Adrenal gland (tissue), 12 donors: ENCODE results near the gene MATR3. TPM values are rescaled to one million over a fixed set of nuclear protein-coding genes. Genes with fewer than 3 reads are reported as not detected.

Source experiments
- DNase-seq, 7 donors: peaks; one replicate each; pipeline ENCODE4 v3.0.0-alpha.2; 2019 to 2020
- H3K27ac ChIP-seq, 5 donors: fragments of 200-600 bp; sonication (generic) in 4 of 5; 1 replicate in 3 of 5; 2 replicates in 2 of 5; pipeline versions ENCODE4 v1.5.1 to v1.8.0; 2016 to 2020; ENCODE audit warnings: mild to moderate bottlenecking in 1 of 5
- H3K27me3 ChIP-seq: fragments of 200-600 bp; 2 replicates; pipeline ENCODE4 v1.8.0; 2021
- H3K36me3 ChIP-seq, 2 donors: fragments of 200-600 bp; replicated peaks in 1 of 2; 1 replicate in 1 of 2; 2 replicates in 1 of 2; pipeline versions ENCODE4 v1.5.1 to v1.8.0; 2018 to 2022
- H3K4me1 ChIP-seq, 2 donors: fragments of 200-600 bp; replicated peaks in 1 of 2; 1 replicate in 1 of 2; 2 replicates in 1 of 2; pipeline versions ENCODE4 v1.5.1 to v1.8.0; 2018 to 2021
- H3K4me3 ChIP-seq, 4 donors: fragments of 200-600 bp; sonication (generic) in 3 of 4; one replicate each; pipeline ENCODE4 v1.5.1; 2016 to 2018
- H3K9me3 ChIP-seq, 3 donors: fragments of 200-600 bp; sonication (generic) in 1 of 3; replicated peaks in 1 of 3; 1 replicate in 2 of 3; 2 replicates in 1 of 3; pipeline versions ENCODE4 v1.5.1 to v1.8.0; 2016 to 2021
- CTCF ChIP-seq, 6 experiments: fragments of 450-650 bp in 4 of 6; fragments of 200-600 bp in 2 of 6; sonication (generic) in 1 of 6; IDR thresholded peaks; 1 replicate in 5 of 6; 2 replicates in 1 of 6; pipeline versions ENCODE4 v1.5.1 to v1.8.0; 2016 to 2021; ENCODE audit warnings: antibody characterized with exemption in 6 of 6, mild to moderate bottlenecking in 2 of 6, moderate library complexity in 1 of 6
- POLR2A ChIP-seq, 2 donors: fragments of 450-650 bp; IDR thresholded peaks; one replicate each; pipeline ENCODE4 v1.6.1; 2017; ENCODE audit warnings: antibody characterized with exemption in 2 of 2, mild to moderate bottlenecking in 2 of 2, moderate library complexity in 1 of 2
- WGBS, 4 donors: extraction: QIAGEN DNeasy Blood & Tissue Kit in 2 of 4; methylation state at CpG; one replicate each; pipeline versions ENCODE4 v1.1.5 to v1.1.7; 2013 to 2017; 5-methylcytosine and 5-hydroxymethylcytosine counted together
- intact Hi-C, 2 donors: fragments of 100-400 bp; cut with DNase I; formaldehyde crosslinking; loops; one replicate each; pipeline versions ENCODE4 v1.14.1 to v1.15.0; 2022 to 2023
- polyA plus RNA-seq, 3 donors: library from polyadenylated mRNA; stranded (reverse); fragments of 200-250 nt in 2 of 3; fragments of 350-450 nt in 1 of 3; fragmentation: Illumina TruSeq in 1 of 3; extraction: RNeasy Lipid Tissue Mini Kit (QIAGEN cat#74804) in 1 of 3; gene quantifications; one replicate each; pipeline ENCODE4 v1.2.3, GENCODE V29; 2013 to 2014
- total RNA-seq, 9 donors: library from RNA; depleted of rRNA in 4 of 9; stranded (reverse); fragments of >200 nt in 4 of 9; fragments of 120-200 nt in 1 of 9; fragmentation: NEBNext Ultra II Directional in 1 of 9; extraction: Animal tissue kit (Norgen Biotek cat#: 25700) in 1 of 9; gene quantifications; one replicate each; pipeline versions ENCODE4 v1.1.0 to v1.2.4, GENCODE V29; 2013 to 2023
- donor health status: healthy with polysubstance abuse.
- donor health status: Bipolar disorder and iron deficiency.
- donor health status: DM: yes; HTN: yes; CAD: no.
- donor health status: DM: no; HTN: no; CAD: no.
- donor health status: DM: no; HTN: no; CAD: no.
- donor health status: DM: yes; HTN: yes; CAD: no.

MATR3 gene
- total and polyA plus RNA-seq, 12 donors = 99.4 to 324 (median 176) TPM

GRCh38 chr5:139314276-139314675 is 20.7 kb downstream of the MATR3 start:
- H3K36me3 ChIP-seq = peaks cover 0 to 41% of the 10 kb centered on the region in 2 donors
- no peak for TF ChIP-seq POLR2A (IDR thresholded peaks at IDR 0.05)
- TF ChIP-seq CTCF (IDR thresholded peaks at IDR 0.05) = no peak
- H3K4me3 ChIP-seq = no peak overlapping the region
- no peaks in the 10 kb centered on the region for H3K9me3 ChIP-seq
- WGBS, 4 donors = 61 to 89% (median 69%) methylated on average over 1 of the region's 1 CpG
- no peaks in the 10 kb centered on the region for H3K27me3 ChIP-seq
- H3K4me1 ChIP-seq = peaks cover 6 to 60% of the 10 kb centered on the region in 2 donors
- intact Hi-C loops = no loop called here
- no peak overlapping the region for H3K27ac ChIP-seq
- no peak for DNase-seq

DNA sequence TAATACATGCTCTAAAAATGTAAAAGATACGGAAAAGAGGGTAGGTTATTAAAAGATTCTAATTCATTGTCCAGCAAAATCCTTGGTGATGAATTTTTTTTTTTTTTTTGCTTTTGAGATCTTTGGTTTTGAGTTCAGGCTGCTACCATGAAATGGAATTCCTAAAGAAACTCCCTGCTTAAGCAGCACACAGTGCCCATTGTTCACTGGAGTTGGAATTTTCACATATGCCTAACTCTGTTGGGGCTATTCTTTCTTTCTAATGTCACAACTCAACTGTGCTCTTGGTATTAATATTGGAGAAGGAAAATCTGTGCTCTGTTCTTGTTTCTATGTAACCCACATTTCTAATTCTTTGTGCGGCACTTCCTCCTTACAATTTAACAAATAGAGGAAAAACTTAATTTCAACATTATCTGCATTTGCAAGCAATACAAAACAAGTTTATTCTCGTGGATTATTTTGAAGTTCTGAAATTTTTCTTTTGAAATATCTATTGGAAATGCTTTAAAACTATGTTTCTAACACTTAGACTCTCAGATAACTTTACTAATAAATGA is 21.6 kb downstream of the MATR3 start:
- 74 to 82% (median 77%) methylated on average over 3 of the region's 3 CpGs for WGBS, 4 donors

DNA sequence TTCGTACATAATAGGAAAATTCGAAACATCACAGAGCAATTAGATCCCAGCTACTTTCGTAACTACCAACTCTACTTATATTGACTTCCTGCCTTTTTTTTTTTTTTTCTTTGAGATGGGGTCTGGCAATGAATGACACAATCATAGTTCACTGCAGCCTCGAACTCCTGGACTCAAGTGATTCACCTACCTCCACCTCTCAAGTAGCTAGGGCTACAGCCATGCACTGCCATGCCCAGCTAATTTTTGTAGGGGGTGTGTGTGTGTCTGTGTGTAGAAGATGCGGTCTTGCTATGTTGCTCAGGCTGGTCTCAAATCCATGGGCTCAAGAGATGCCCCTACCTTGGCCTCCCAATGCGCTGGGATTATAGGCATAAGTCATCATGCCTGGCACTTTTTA is 42.3 kb downstream of the MATR3 start:
- peaks cover under 1 to 4% of the 10 kb centered on the region in 2 donors for H3K4me1 ChIP-seq
- no peaks in the 10 kb centered on the region for H3K9me3 ChIP-seq
- WGBS, 4 donors = 62 to 74% (median 70%) methylated on average over 6 of the region's 6 CpGs
- no peak for DNase-seq
- TF ChIP-seq CTCF (IDR thresholded peaks at IDR 0.05) (no peak), POLR2A (IDR thresholded peaks at IDR 0.05) (no peak)
- intact Hi-C loops = no loop called here
- H3K27me3 ChIP-seq = no peaks in the 10 kb centered on the region
- no peak overlapping the region for H3K4me3 ChIP-seq
- peaks cover 0 to 23% of the 10 kb centered on the region in 2 donors for H3K36me3 ChIP-seq
- no peak overlapping the region for H3K27ac ChIP-seq

More for the DNA sequence above, 21.6 kb downstream of the MATR3 start:
- Histone ChIP-seq H3K4me3 (no peak overlapping the region), H3K36me3 (peaks cover 0 to 50% of the 10 kb centered on the region in 2 donors), H3K27ac (no peak overlapping the region), H3K9me3 (no peaks in the 10 kb centered on the region), H3K4me1 (peaks cover 6 to 52% of the 10 kb centered on the region in 2 donors), H3K27me3 (no peaks in the 10 kb centered on the region)
- no peak for DNase-seq
- TF ChIP-seq CTCF (IDR thresholded peaks at IDR 0.05) = no peak
- TF ChIP-seq POLR2A (IDR thresholded peaks at IDR 0.05) = no peak
- intact Hi-C loops = no loop called here

GRCh38 chr5:139340051-139340450 is 46.5 kb downstream of the MATR3 start:
- 74 to 92% (median 89%) methylated on average over 2 of the region's 2 CpGs for WGBS, 4 donors
- intact Hi-C loops = loop anchor here in 1 of 2 donors (2.0 kb wide), 1 partner anchor 65 kb away; no protein-coding TSS in a partner anchor
- Histone ChIP-seq H3K27ac (no peak overlapping the region), H3K27me3 (no peaks in the 10 kb centered on the region), H3K9me3 (no peaks in the 10 kb centered on the region), H3K4me3 (no peak overlapping the region), H3K36me3 (no peaks in the 10 kb centered on the region), H3K4me1 (peaks cover 8 to 29% of the 10 kb centered on the region in 2 donors)
- no peak for TF ChIP-seq POLR2A (IDR thresholded peaks at IDR 0.05)
- TF ChIP-seq CTCF (IDR thresholded peaks at IDR 0.05) = no peak
- DNase-seq = no peak
